ENCODE results near the gene GNAI2.

GNAI2 gene

DNA sequence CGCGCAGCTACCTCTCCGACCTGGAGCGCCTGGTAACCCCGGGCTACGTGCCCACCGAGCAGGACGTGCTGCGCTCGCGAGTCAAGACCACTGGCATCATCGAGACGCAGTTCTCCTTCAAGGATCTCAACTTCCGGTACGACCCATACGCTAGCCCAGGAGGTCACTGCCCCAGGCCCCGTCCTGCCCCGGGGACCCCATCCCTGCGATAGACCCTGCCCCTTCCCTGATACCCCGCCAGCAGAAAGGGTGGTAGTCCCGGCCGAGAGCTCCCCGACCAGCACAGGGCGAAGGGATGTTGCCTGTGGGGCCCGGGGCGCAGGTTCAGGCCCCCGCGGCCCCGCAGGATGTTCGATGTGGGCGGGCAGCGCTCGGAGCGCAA is 42.3 kb upstream of the GNAI2 start:
- TF ChIP-seq FOXP2 (optimal IDR thresholded peaks at IDR 0.05; ENCODE audit: borderline replicate concordance, extremely low read depth, extremely low read length, insufficient read depth) = no peak
- TF ChIP-seq, protein P1, sequence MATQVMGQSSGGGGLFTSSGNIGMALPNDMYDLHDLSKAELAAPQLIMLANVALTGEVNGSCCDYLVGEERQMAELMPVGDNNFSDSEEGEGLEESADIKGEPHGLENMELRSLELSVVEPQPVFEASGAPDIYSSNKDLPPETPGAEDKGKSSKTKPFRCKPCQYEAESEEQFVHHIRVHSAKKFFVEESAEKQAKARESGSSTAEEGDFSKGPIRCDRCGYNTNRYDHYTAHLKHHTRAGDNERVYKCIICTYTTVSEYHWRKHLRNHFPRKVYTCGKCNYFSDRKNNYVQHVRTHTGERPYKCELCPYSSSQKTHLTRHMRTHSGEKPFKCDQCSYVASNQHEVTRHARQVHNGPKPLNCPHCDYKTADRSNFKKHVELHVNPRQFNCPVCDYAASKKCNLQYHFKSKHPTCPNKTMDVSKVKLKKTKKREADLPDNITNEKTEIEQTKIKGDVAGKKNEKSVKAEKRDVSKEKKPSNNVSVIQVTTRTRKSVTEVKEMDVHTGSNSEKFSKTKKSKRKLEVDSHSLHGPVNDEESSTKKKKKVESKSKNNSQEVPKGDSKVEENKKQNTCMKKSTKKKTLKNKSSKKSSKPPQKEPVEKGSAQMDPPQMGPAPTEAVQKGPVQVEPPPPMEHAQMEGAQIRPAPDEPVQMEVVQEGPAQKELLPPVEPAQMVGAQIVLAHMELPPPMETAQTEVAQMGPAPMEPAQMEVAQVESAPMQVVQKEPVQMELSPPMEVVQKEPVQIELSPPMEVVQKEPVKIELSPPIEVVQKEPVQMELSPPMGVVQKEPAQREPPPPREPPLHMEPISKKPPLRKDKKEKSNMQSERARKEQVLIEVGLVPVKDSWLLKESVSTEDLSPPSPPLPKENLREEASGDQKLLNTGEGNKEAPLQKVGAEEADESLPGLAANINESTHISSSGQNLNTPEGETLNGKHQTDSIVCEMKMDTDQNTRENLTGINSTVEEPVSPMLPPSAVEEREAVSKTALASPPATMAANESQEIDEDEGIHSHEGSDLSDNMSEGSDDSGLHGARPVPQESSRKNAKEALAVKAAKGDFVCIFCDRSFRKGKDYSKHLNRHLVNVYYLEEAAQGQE (IDR thresholded peaks at IDR 0.05; ENCODE audit: insufficient read depth in 1 of 2, low read depth in 2 of 2, low read length in 2 of 2) = no peak

DNA sequence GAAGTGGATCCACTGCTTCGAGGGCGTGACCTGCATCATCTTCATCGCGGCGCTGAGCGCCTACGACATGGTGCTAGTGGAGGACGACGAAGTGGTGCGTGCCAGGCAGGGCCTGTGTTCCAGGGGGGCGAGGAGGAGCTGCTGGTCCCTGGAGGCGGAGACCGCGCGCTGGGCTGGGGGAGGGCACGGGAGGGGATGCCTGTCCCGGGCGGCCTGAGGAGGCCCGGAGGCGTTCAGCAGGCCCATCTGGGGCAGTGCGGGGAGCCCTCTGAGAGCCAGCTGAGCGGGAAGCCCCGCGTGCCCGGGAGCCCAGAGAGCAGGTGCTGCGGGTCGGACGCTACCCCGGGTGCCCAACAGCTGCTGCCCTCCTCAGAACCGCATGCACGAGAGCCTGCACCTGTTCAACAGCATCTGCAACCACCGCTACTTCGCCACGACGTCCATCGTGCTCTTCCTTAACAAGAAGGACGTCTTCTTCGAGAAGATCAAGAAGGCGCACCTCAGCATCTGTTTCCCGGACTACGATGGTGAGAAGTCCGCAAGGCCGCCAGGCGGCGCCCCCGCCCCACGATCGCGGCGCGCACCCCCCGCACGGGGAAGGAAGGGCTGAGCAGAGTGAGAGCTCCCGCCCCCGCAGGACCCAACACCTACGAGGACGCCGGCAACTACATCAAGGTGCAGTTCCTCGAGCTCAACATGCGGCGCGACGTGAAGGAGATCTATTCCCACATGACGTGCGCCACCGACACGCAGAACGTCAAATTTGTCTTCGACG is 41.7 kb upstream of the GNAI2 start:
- TF ChIP-seq FOXP2 (optimal IDR thresholded peaks at IDR 0.05; ENCODE audit: borderline replicate concordance, extremely low read depth, extremely low read length, insufficient read depth) (no peak), SIN3A (IDR thresholded peaks at IDR 0.05; ENCODE audit: borderline replicate concordance, insufficient read depth, low read length) (no peak), POLR2AphosphoS5 (IDR thresholded peaks at IDR 0.05; ENCODE audit: low read depth, low read length) (no peak), TAF1 (IDR thresholded peaks at IDR 0.05; ENCODE audit: borderline replicate concordance, insufficient read depth, low read length) (no peak)
- TF ChIP-seq, protein P1 (IDR thresholded peaks at IDR 0.05; ENCODE audit: insufficient read depth in 1 of 2, low read depth in 2 of 2, low read length in 2 of 2) = no peak

DNA sequence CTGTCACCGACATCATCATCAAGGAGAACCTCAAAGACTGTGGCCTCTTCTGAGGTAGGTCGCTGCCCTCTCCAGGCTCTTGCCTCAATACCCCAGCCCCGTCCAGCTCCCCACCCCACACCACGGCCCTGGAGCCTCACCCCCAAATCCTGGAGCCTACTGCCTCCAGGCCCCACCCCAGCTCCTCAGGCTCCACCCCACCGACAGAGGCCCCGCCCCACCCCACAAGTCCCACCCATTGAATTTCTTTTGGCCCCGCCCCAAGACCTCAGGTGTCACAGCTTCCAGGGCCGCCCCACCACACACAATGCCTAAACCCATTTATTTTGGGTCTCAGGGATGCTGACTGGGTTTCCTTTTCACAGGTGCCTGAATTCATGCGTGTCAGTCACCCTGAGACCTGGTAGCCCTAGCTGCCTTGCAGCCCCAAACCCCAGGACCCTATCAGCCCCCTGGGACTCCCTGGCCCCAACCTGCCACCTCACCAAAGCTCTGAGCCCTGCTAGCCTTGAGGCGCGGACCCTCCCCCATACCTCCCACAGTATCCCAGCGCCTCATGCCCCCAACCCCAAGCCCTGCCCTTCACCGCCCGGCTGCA is 41.0 kb upstream of the GNAI2 start:
- no peak for TF ChIP-seq POLR2AphosphoS5 (IDR thresholded peaks at IDR 0.05; ENCODE audit: low read depth, low read length)
- TF ChIP-seq TAF1 (IDR thresholded peaks at IDR 0.05; ENCODE audit: borderline replicate concordance, insufficient read depth, low read length) = no peak
- TF ChIP-seq FOXP2 (optimal IDR thresholded peaks at IDR 0.05; ENCODE audit: borderline replicate concordance, extremely low read depth, extremely low read length, insufficient read depth) = no peak

DNA sequence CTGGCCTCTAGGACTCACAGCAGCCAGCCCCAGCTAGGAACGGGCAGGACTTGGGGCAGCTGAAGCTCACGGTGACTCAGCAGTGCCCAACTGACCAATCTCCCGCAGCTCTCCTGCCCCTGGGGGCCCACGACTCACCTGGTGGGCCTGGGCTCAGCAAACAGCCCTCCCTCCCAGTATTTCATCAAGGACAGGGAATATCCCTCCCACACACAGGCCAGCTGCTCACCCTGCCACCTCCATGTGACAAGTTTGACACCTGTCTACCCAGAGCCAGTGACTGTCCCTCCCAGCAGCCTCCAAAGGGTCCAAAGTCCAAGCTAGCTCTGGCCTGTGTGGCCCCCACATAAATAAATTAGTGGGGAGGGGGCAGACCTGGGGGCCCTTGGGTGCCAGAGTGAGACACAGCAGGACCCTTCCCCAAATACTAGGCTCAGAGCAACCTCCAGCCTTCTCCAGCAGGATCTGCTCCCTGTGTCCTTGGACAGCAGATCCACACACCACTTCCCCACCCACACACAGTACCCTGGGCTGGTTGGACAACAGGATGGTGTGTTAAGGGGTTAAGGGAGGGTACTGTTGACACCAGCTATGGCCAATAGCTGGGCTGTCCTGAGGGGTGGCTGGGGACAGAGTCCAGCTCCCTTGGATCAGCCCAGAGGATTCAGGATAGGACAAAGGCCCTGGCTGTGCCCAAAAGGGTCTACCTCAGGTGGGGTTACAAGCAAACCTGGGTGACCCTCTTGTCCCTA is 40.3 kb upstream of the GNAI2 start:
- TF ChIP-seq FOXP2 (optimal IDR thresholded peaks at IDR 0.05; ENCODE audit: borderline replicate concordance, extremely low read depth, extremely low read length, insufficient read depth) (no peak), SIN3A (IDR thresholded peaks at IDR 0.05; ENCODE audit: borderline replicate concordance, insufficient read depth, low read length) (no peak)

DNA sequence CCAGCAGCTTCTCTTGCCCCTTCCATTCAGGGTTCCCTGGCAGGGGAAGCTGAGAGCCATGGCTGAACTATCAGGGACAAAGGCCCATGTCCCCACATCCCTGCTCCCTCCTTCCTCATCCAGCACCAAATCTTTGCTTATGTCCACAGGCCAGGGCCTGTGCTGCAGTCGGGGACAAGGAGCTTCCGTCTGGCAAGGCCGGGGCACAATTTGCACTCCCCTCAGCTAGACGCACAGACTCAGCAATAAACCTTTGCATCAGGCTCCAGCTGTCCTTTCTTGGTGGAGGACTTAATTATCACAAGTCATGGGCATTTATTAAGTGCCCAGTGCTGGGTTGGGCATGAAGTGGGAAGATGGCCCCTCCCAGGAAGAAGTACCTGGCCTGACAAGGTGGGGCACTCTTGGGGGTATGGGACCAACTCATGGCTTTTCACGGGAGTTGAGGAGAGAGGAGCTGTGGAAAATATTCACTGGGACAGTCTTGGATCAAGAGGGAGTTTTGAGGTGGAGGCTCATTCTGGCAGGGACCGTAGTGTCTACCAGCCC is 39.7 kb upstream of the GNAI2 start:
- no peak for TF ChIP-seq SIN3A (IDR thresholded peaks at IDR 0.05; ENCODE audit: borderline replicate concordance, insufficient read depth, low read length)

DNA sequence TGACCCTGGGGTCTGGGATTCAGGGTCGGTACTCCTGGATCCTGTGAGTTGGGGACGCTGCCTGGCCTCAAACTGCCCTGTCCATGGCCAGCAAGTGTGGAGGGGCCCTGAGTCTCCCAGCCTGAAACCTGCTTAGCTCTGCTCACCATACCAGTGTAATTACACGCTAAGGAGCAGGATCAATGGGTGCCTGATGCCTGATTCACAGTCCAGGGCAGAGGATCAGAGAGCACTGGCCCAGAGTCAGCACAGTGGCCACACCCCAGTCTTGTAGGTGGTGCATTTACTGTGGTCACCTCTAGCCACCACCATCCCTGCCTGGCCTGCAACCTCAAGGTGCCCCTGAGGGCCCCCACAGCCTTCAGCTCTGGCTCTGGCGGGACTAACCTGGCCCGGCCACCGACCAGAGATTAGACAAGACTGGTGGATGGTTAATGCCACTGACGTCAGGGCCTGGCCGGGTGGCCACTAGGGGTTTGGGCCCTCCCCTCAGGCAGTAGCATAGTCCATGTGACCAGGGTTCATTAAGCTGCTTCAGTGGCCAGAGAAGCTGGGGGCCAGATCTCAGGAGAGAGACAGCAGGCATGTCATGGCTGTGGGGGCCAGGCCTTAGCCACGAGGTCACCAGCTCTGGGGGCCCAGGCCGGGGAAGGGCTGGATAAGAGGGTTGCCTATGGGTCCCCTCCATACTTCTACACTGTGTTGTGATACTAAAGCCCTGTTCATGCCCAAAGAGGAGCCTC is 34.3 kb upstream of the GNAI2 start:
- TF ChIP-seq TAF1 (IDR thresholded peaks at IDR 0.05; ENCODE audit: borderline replicate concordance, insufficient read depth, low read length) (no peak), FOXP2 (optimal IDR thresholded peaks at IDR 0.05; ENCODE audit: borderline replicate concordance, extremely low read depth, extremely low read length, insufficient read depth) (no peak), SIN3A (IDR thresholded peaks at IDR 0.05; ENCODE audit: borderline replicate concordance, insufficient read depth, low read length) (no peak), POLR2AphosphoS5 (IDR thresholded peaks at IDR 0.05; ENCODE audit: low read depth, low read length) (no peak)
- TF ChIP-seq, protein P1 (IDR thresholded peaks at IDR 0.05; ENCODE audit: insufficient read depth in 1 of 2, low read depth in 2 of 2, low read length in 2 of 2) = no peak

Data from PFSK-1 (cell line).